Liver (tissue), 9 donors: ENCODE data around the gene NDUFA13. TPM values are rescaled to one million over a fixed set of nuclear protein-coding genes. Genes with fewer than 3 reads are reported as not detected.

Source experiments
- DNase-seq: peaks from one replicate; pipeline ENCODE4 v3.0.0-alpha.2; 2017; ENCODE audit warnings: low spot score
- H3K27ac ChIP-seq, 2 donors: one replicate each; pipeline ENCODE4 v1.7.0; 2013; ENCODE audit warnings: inconsistent platforms in 2 of 2, low read length in 2 of 2, control low read depth in 1 of 2, low read depth in 1 of 2, mild to moderate bottlenecking in 1 of 2
- H3K27me3 ChIP-seq, 4 donors: one replicate each; pipeline versions ENCODE4 v1.6.1 to v1.7.0; 2013; ENCODE audit warnings: low read length in 3 of 4, inconsistent platforms in 1 of 4, mild to moderate bottlenecking in 1 of 4, moderate library complexity in 1 of 4; ENCODE audit not compliant: control insufficient read depth in 4 of 4, insufficient read depth in 4 of 4
- H3K36me3 ChIP-seq, 4 donors: one replicate each; pipeline versions ENCODE4 v1.6.1 to v1.7.0; 2013; ENCODE audit warnings: low read length in 3 of 4, mild to moderate bottlenecking in 3 of 4, low read depth in 1 of 4, moderate library complexity in 1 of 4; ENCODE audit not compliant: control insufficient read depth in 4 of 4, insufficient read depth in 3 of 4
- H3K4me1 ChIP-seq, 4 donors: one replicate each; pipeline versions ENCODE4 v1.6.1 to v1.7.0; 2013; ENCODE audit warnings: low read length in 3 of 4, mild to moderate bottlenecking in 3 of 4, moderate library complexity in 1 of 4; ENCODE audit not compliant: control insufficient read depth in 4 of 4, insufficient read depth in 4 of 4
- H3K4me3 ChIP-seq, 3 donors: one replicate each; pipeline versions ENCODE4 v1.6.1 to v1.7.0; 2013; ENCODE audit warnings: low read length in 3 of 3, control low read depth in 1 of 3, low read depth in 1 of 3, mild to moderate bottlenecking in 1 of 3
- H3K9ac ChIP-seq, 2 donors: one replicate each; pipeline ENCODE4 v1.7.0; 2013; ENCODE audit warnings: low read length in 2 of 2, mild to moderate bottlenecking in 2 of 2, moderate library complexity in 2 of 2, control low read depth in 1 of 2, low read depth in 1 of 2
- H3K9me3 ChIP-seq, 4 donors: one replicate each; pipeline versions ENCODE4 v1.6.1 to v1.7.0; 2013; ENCODE audit warnings: low read length in 3 of 4; ENCODE audit not compliant: control insufficient read depth in 4 of 4
- EGR1 ChIP-seq, 2 donors: IDR thresholded peaks; 2 replicates each; pipeline ENCODE4 v1.6.1; 2016 to 2018; ENCODE audit warnings: antibody characterized with exemption in 2 of 2, low read depth in 2 of 2
- FOXA1 ChIP-seq: IDR thresholded peaks from 2 replicates; pipeline ENCODE4 v1.6.1; 2016; ENCODE audit warnings: antibody characterized with exemption
- FOXA2 ChIP-seq: IDR thresholded peaks from 2 replicates; pipeline ENCODE4 v1.6.1; 2016; ENCODE audit warnings: antibody characterized with exemption
- GABPA ChIP-seq, 2 donors: IDR thresholded peaks in 1 of 2; conservative IDR thresholded peaks in 1 of 2; 2 replicates each; pipeline ENCODE4 v1.6.1; 2016; ENCODE audit warnings: antibody characterized with exemption in 2 of 2, mild to moderate bottlenecking in 1 of 2, moderate library complexity in 1 of 2
- HNF4A ChIP-seq, 2 donors: conservative IDR thresholded peaks; 2 replicates each; pipeline ENCODE4 v1.6.1; 2016; ENCODE audit warnings: antibody characterized with exemption in 2 of 2, mild to moderate bottlenecking in 2 of 2
- HNF4G ChIP-seq: IDR thresholded peaks from 2 replicates; pipeline ENCODE4 v1.6.1; 2016; ENCODE audit warnings: antibody characterized with exemption
- JUND ChIP-seq, 2 donors: IDR thresholded peaks; 2 replicates each; pipeline ENCODE4 v1.6.1; 2016; ENCODE audit warnings: antibody characterized with exemption in 2 of 2
- NR2F2 ChIP-seq: IDR thresholded peaks from 2 replicates; pipeline ENCODE4 v1.6.1; 2016; ENCODE audit warnings: antibody characterized with exemption
- RAD21 ChIP-seq, 2 donors: IDR thresholded peaks; 2 replicates each; pipeline ENCODE4 v1.6.1; 2016; ENCODE audit warnings: antibody characterized with exemption in 2 of 2, mild to moderate bottlenecking in 2 of 2
- RXRA ChIP-seq, 2 donors: IDR thresholded peaks; 2 replicates each; pipeline ENCODE4 v1.6.1; 2017 to 2018; ENCODE audit warnings: antibody characterized with exemption in 2 of 2, mild to moderate bottlenecking in 1 of 2
- SP1 ChIP-seq: IDR thresholded peaks from 2 replicates; pipeline ENCODE4 v1.6.1; 2018; ENCODE audit warnings: antibody characterized with exemption, mild to moderate bottlenecking
- TAF1 ChIP-seq: conservative IDR thresholded peaks from 2 replicates; pipeline ENCODE4 v1.6.1; 2016; ENCODE audit warnings: antibody characterized with exemption, mild to moderate bottlenecking
- YY1 ChIP-seq: IDR thresholded peaks from 2 replicates; pipeline ENCODE4 v1.6.1; 2016; ENCODE audit warnings: antibody characterized with exemption, mild to moderate bottlenecking
- WGBS: extraction: QIAGEN DNeasy Blood & Tissue Kit; methylation state at CpG from one replicate; pipeline ENCODE4 v1.1.7; 2013; 5-methylcytosine and 5-hydroxymethylcytosine counted together
- polyA plus RNA-seq, 2 donors: library from polyadenylated mRNA; stranded (reverse) in 1 of 2; unstranded in 1 of 2; fragments of 200-250 nt in 1 of 2; fragments of >200 nt in 1 of 2; fragmentation: Nextera tagmentation in 1 of 2; extraction: Ambion mirVana in 1 of 2; gene quantifications; one replicate each; pipeline versions ENCODE4 v1.2.1 to v1.2.3, GENCODE V29; 2013 to 2015
- total RNA-seq, 2 donors: library from RNA; depleted of rRNA; stranded (reverse); fragments of >200 nt; gene quantifications; one replicate each; pipeline ENCODE4 v1.2.3, GENCODE V29; 2014
- TF ChIP-seq, protein P1 (sequence below): IDR thresholded peaks from 2 replicates; pipeline ENCODE4 v1.6.1; 2016; ENCODE audit warnings: antibody characterized with exemption, mild to moderate bottlenecking
- TF ChIP-seq, protein P2 (sequence below): fragments of 150-350 bp; IDR thresholded peaks from 2 replicates; pipeline ENCODE4 v1.5.1; 2017; ENCODE audit warnings: improper control_type of control experiment, low read depth, low read length; ENCODE audit not compliant: missing input control
- TF ChIP-seq, protein P3 (sequence below): IDR thresholded peaks from 2 replicates; pipeline ENCODE4 v1.6.1; 2016; ENCODE audit warnings: antibody characterized with exemption
- TF ChIP-seq, protein P4 (sequence below): IDR thresholded peaks from 2 replicates; pipeline ENCODE4 v1.6.1; 2016; ENCODE audit warnings: antibody characterized with exemption
- TF ChIP-seq, protein P5 (sequence below): IDR thresholded peaks from 2 replicates; pipeline ENCODE4 v1.6.1; 2016; ENCODE audit warnings: antibody characterized with exemption
- donor health status: healthy.
- donor health status: healthy.
- donor health status: healthy.
- donor health status: healthy.
- donor health status: healthy.

NDUFA13 gene
- total and polyA plus RNA-seq, 4 donors, result 45.3 to 239 (median 130) TPM

DNA sequence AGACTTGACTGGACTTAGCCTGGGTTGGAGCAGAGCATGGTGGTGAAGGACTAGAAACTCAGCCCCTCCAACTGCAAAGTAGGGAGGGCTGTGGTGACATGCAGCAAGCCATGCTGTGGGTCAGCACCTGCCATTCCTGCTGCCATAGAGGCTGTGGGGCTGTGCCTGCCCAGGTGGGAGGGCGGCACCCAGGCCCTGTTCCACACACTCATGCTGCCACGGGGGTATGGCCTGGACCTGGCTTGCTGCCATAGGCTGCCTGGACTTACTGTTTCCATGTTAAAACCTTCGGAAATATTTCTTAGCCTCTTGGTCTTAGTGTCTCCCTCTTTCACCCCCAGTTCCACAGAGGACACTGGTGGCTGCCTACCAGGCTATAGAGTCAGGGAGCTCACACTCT is 51.4 kb downstream of the NDUFA13 start:
- 87% methylated on average over 3 of the region's 3 CpGs for WGBS
- no peaks in the 10 kb centered on the region for H3K36me3 ChIP-seq
- H3K9me3 ChIP-seq, result peaks cover 0 to 1% (median 0%) of the 10 kb centered on the region in 4 donors
- H3K9ac ChIP-seq, result no peak overlapping the region
- H3K4me3 ChIP-seq, result no peak overlapping the region
- TF ChIP-seq FOXA2, result no peak
- TF ChIP-seq YY1, result no peak
- TF ChIP-seq, protein P1, sequence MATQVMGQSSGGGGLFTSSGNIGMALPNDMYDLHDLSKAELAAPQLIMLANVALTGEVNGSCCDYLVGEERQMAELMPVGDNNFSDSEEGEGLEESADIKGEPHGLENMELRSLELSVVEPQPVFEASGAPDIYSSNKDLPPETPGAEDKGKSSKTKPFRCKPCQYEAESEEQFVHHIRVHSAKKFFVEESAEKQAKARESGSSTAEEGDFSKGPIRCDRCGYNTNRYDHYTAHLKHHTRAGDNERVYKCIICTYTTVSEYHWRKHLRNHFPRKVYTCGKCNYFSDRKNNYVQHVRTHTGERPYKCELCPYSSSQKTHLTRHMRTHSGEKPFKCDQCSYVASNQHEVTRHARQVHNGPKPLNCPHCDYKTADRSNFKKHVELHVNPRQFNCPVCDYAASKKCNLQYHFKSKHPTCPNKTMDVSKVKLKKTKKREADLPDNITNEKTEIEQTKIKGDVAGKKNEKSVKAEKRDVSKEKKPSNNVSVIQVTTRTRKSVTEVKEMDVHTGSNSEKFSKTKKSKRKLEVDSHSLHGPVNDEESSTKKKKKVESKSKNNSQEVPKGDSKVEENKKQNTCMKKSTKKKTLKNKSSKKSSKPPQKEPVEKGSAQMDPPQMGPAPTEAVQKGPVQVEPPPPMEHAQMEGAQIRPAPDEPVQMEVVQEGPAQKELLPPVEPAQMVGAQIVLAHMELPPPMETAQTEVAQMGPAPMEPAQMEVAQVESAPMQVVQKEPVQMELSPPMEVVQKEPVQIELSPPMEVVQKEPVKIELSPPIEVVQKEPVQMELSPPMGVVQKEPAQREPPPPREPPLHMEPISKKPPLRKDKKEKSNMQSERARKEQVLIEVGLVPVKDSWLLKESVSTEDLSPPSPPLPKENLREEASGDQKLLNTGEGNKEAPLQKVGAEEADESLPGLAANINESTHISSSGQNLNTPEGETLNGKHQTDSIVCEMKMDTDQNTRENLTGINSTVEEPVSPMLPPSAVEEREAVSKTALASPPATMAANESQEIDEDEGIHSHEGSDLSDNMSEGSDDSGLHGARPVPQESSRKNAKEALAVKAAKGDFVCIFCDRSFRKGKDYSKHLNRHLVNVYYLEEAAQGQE, result no peak
- TF ChIP-seq EGR1 (IDR thresholded peaks at IDR 0.05; ENCODE audit: low read depth in 2 of 2), result no peak
- TF ChIP-seq, protein P2, sequence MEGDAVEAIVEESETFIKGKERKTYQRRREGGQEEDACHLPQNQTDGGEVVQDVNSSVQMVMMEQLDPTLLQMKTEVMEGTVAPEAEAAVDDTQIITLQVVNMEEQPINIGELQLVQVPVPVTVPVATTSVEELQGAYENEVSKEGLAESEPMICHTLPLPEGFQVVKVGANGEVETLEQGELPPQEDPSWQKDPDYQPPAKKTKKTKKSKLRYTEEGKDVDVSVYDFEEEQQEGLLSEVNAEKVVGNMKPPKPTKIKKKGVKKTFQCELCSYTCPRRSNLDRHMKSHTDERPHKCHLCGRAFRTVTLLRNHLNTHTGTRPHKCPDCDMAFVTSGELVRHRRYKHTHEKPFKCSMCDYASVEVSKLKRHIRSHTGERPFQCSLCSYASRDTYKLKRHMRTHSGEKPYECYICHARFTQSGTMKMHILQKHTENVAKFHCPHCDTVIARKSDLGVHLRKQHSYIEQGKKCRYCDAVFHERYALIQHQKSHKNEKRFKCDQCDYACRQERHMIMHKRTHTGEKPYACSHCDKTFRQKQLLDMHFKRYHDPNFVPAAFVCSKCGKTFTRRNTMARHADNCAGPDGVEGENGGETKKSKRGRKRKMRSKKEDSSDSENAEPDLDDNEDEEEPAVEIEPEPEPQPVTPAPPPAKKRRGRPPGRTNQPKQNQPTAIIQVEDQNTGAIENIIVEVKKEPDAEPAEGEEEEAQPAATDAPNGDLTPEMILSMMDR, result no peak
- no peak for TF ChIP-seq TAF1
- no peak for TF ChIP-seq HNF4G
- TF ChIP-seq, protein P3, sequence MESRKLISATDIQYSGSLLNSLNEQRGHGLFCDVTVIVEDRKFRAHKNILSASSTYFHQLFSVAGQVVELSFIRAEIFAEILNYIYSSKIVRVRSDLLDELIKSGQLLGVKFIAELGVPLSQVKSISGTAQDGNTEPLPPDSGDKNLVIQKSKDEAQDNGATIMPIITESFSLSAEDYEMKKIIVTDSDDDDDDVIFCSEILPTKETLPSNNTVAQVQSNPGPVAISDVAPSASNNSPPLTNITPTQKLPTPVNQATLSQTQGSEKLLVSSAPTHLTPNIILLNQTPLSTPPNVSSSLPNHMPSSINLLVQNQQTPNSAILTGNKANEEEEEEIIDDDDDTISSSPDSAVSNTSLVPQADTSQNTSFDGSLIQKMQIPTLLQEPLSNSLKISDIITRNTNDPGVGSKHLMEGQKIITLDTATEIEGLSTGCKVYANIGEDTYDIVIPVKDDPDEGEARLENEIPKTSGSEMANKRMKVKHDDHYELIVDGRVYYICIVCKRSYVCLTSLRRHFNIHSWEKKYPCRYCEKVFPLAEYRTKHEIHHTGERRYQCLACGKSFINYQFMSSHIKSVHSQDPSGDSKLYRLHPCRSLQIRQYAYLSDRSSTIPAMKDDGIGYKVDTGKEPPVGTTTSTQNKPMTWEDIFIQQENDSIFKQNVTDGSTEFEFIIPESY, result no peak
- no peak for TF ChIP-seq NR2F2
- no peak for TF ChIP-seq GABPA (IDR thresholded peaks at IDR 0.05 in 1 of 2, conservative IDR thresholded peaks at IDR 0.05 in 1 of 2)
- TF ChIP-seq, protein P4, sequence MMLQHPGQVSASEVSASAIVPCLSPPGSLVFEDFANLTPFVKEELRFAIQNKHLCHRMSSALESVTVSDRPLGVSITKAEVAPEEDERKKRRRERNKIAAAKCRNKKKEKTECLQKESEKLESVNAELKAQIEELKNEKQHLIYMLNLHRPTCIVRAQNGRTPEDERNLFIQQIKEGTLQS, result no peak
- TF ChIP-seq FOXA1, result no peak
- TF ChIP-seq RXRA (IDR thresholded peaks at IDR 0.05), result no peak
- no peak for TF ChIP-seq RAD21 (IDR thresholded peaks at IDR 0.05)
- no peak for TF ChIP-seq JUND (IDR thresholded peaks at IDR 0.05)
- TF ChIP-seq HNF4A (conservative IDR thresholded peaks at IDR 0.05), result no peak
- TF ChIP-seq, protein P5, sequence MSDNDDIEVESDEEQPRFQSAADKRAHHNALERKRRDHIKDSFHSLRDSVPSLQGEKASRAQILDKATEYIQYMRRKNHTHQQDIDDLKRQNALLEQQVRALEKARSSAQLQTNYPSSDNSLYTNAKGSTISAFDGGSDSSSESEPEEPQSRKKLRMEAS, result no peak
- no peak for TF ChIP-seq SP1
- no peaks in the 10 kb centered on the region for H3K27me3 ChIP-seq
- DNase-seq, result no peak
- no peak overlapping the region for H3K27ac ChIP-seq
- no peaks in the 10 kb centered on the region for H3K4me1 ChIP-seq
